ENCODE measurements around the gene MT2A. TPM values are rescaled to one million over a fixed set of nuclear protein-coding genes. Genes with fewer than 3 reads are reported as not detected.

MT2A gene
- total and polyA plus RNA-seq, 2 of the 13 experiments (the other 11 are each of a cell fraction or from before 2014, with no cell fraction given), result 135 to 371 TPM

- TF ChIP-seq, protein P1, sequence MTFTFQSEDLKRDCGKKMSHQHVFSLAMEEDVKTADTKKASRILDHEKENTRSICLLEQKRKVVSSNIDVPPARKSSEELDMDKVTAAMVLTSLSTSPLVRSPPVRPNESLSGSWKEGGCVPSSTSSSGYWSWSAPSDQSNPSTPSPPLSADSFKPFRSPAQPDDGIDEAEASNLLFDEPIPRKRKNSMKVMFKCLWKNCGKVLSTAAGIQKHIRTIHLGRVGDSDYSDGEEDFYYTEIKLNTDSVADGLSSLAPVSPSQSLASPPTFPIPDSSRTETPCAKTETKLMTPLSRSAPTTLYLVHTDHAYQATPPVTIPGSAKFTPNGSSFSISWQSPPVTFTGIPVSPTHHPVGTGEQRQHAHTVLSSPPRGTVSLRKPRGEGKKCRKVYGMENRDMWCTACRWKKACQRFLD (CRISPR knock-in tag; IDR thresholded peaks at IDR 0.05; ENCODE audit: borderline replicate concordance), result no peak
- TF ChIP-seq KLF13 (CRISPR knock-in tag; IDR thresholded peaks at IDR 0.05), result no peak
- no peak for TF ChIP-seq KLF15 (CRISPR knock-in tag; IDR thresholded peaks at IDR 0.05; ENCODE audit: borderline replicate concordance)
- TF ChIP-seq ZNF232 (CRISPR knock-in tag; IDR thresholded peaks at IDR 0.05; ENCODE audit: borderline replicate concordance), result no peak
- no peak for TF ChIP-seq PTBP1 (IDR thresholded peaks at IDR 0.05; ENCODE audit: low read depth, low read length, poor library complexity, severe bottlenecking)
- TF ChIP-seq NFRKB (IDR thresholded peaks at IDR 0.05), result no peak
- peak; percentile 69 for TF ChIP-seq SPEN (CRISPR knock-in tag; IDR thresholded peaks at IDR 0.05; ENCODE audit: low read depth)
- no peak for TF ChIP-seq CERS6 (CRISPR knock-in tag; IDR thresholded peaks at IDR 0.05)
- peak; percentile 51 for TF ChIP-seq FOXA3 (CRISPR knock-in tag; IDR thresholded peaks at IDR 0.05)
- no peak for TF ChIP-seq ZNF20 (CRISPR knock-in tag; IDR thresholded peaks at IDR 0.05)
- TF ChIP-seq MXD1 (CRISPR knock-in tag; IDR thresholded peaks at IDR 0.05), result no peak
- no peak for TF ChIP-seq ZBTB2 (CRISPR knock-in tag; IDR thresholded peaks at IDR 0.05; ENCODE audit: low read depth)
- no peak for TF ChIP-seq MTA3 (CRISPR knock-in tag; IDR thresholded peaks at IDR 0.05)
- TF ChIP-seq ZFP90 (CRISPR knock-in tag; IDR thresholded peaks at IDR 0.05; ENCODE audit: borderline replicate concordance), result no peak
- TF ChIP-seq, protein P2, sequence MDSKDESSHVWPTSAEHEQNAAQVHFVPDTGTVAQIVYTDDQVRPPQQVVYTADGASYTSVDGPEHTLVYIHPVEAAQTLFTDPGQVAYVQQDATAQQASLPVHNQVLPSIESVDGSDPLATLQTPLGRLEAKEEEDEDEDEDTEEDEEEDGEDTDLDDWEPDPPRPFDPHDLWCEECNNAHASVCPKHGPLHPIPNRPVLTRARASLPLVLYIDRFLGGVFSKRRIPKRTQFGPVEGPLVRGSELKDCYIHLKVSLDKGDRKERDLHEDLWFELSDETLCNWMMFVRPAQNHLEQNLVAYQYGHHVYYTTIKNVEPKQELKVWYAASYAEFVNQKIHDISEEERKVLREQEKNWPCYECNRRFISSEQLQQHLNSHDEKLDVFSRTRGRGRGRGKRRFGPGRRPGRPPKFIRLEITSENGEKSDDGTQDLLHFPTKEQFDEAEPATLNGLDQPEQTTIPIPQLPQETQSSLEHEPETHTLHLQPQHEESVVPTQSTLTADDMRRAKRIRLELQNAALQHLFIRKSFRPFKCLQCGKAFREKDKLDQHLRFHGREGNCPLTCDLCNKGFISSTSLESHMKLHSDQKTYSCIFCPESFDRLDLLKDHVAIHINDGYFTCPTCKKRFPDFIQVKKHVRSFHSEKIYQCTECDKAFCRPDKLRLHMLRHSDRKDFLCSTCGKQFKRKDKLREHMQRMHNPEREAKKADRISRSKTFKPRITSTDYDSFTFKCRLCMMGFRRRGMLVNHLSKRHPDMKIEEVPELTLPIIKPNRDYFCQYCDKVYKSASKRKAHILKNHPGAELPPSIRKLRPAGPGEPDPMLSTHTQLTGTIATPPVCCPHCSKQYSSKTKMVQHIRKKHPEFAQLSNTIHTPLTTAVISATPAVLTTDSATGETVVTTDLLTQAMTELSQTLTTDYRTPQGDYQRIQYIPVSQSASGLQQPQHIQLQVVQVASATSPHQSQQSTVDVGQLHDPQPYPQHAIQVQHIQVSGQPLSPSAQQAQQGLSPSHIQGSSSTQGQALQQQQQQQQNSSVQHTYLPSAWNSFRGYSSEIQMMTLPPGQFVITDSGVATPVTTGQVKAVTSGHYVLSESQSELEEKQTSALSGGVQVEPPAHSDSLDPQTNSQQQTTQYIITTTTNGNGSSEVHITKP (CRISPR knock-in tag; IDR thresholded peaks at IDR 0.05; ENCODE audit: low read depth), result no peak
- TF ChIP-seq, protein P3, sequence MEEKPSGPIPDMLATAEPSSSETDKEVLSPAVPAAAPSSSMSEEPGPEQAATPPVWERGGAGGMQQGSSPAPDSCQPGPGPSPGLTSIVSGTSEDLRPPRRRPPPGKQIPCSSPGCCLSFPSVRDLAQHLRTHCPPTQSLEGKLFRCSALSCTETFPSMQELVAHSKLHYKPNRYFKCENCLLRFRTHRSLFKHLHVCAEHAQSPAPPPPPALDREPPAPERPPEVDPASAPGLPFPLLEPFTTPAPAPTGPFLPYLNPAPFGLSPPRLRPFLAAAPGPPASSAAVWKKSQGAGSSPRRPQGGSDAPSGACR (CRISPR knock-in tag; IDR thresholded peaks at IDR 0.05), result no peak
- no peak for TF ChIP-seq RBFOX2 (IDR thresholded peaks at IDR 0.05; ENCODE audit: low read depth, low read length)
- no peak for TF ChIP-seq SATB2 (CRISPR knock-in tag; IDR thresholded peaks at IDR 0.05)
Measured at GRCh38 chr16:56603589-56603988, 4.8 kb upstream of the MT2A start (continued).
